H1 (cell line): Measurements from ENCODE around the gene VIPR2. TPM values are rescaled to one million over a fixed set of nuclear protein-coding genes. Genes with fewer than 3 reads are reported as not detected.

ENCODE experiments used
- CTCF ChIA-PET: fragments of 300-600 bp; sonication (Branson Sonifier 250); formaldehyde crosslinking; loops from one replicate; lab custom pipeline; 2021; ENCODE audit not compliant: partially characterized antibody; lab: Charles Lee
- POLR2A ChIA-PET: fragments of 300-600 bp; sonication (Branson Sonifier 250); formaldehyde crosslinking; loops from one replicate; lab custom pipeline; 2021; ENCODE audit warnings: inconsistent platforms; ENCODE audit not compliant: partially characterized antibody; lab: Charles Lee
- DNase-seq, 2 experiments: peaks; one replicate each; pipeline versions ENCODE4 v3.0.0 to v3.0.0-alpha.2; 2010 to 2022; ENCODE audit warnings: low spot score in 2 of 2, low read depth in 1 of 2, mixed read lengths in 1 of 2
- FAIRE-seq: peaks from 2 replicates; lab custom pipeline; 2011; peaks lifted over from hg19 to GRCh38; lab: Jason Lieb, UNC
- H2AFZ ChIP-seq: 2 replicates; pipeline ENCODE4 v1.8.1; 2012; ENCODE audit warnings: low read length, inconsistent platforms
- H2AK5ac ChIP-seq: 2 replicates; pipeline ENCODE4 v1.6.1; 2013; ENCODE audit warnings: low read depth, low read length
- H2BK120ac ChIP-seq: replicated peaks from 2 replicates; pipeline ENCODE3; 2013; ENCODE audit warnings: low read depth, low read length, inconsistent platforms
- H2BK12ac ChIP-seq: 2 replicates; pipeline ENCODE4 v1.6.1; 2013; ENCODE audit warnings: low read depth, low read length
- H2BK15ac ChIP-seq: 2 replicates; pipeline ENCODE4 v1.6.1; 2013; ENCODE audit warnings: low read length
- H2BK20ac ChIP-seq: 2 replicates; pipeline ENCODE4 v1.6.1; 2013; ENCODE audit warnings: low read length
- H2BK5ac ChIP-seq: 2 replicates; pipeline ENCODE4 v1.6.1; 2013; ENCODE audit warnings: low read depth, low read length
- H3K14ac ChIP-seq: 2 replicates; pipeline ENCODE4 v1.6.1; 2013; ENCODE audit warnings: inconsistent platforms; ENCODE audit not compliant: insufficient read length
- H3K18ac ChIP-seq: 2 replicates; pipeline ENCODE4 v1.6.1; 2013; ENCODE audit warnings: low read length; ENCODE audit errors: extremely low read depth
- H3K23ac ChIP-seq: 2 replicates; pipeline ENCODE4 v1.6.1; 2013; ENCODE audit warnings: inconsistent platforms; ENCODE audit not compliant: insufficient read length
- H3K23me2 ChIP-seq: 2 replicates; pipeline ENCODE4 v1.6.1; 2013; ENCODE audit warnings: low read depth, low read length
- H3K27ac ChIP-seq: 2 replicates; pipeline ENCODE4 v1.6.1; 2011; ENCODE audit warnings: low read depth, low read length, inconsistent platforms
- H3K27me3 ChIP-seq, 4 experiments: replicated peaks in 1 of 4; 1 replicate in 1 of 4; 2 replicates in 3 of 4; pipeline versions ENCODE4 v1.6.1 to v1.8.1; 2011 to 2013; ENCODE audit warnings: low read length in 3 of 4, mild to moderate bottlenecking in 3 of 4, inconsistent platforms in 2 of 4, mixed read lengths in 2 of 4, moderate library complexity in 1 of 4; ENCODE audit not compliant: control insufficient read depth in 3 of 4, insufficient read depth in 3 of 4; ENCODE audit errors: extremely low read depth in 1 of 4
- H3K36me3 ChIP-seq, 4 experiments: 2 replicates each; pipeline versions ENCODE4 v1.6.1 to v1.8.1; 2011 to 2013; ENCODE audit warnings: mild to moderate bottlenecking in 4 of 4, low read length in 3 of 4, moderate library complexity in 2 of 4, control low read depth in 1 of 4, inconsistent platforms in 1 of 4; ENCODE audit not compliant: insufficient read depth in 4 of 4, control insufficient read depth in 2 of 4
- H3K4ac ChIP-seq: replicated peaks from 2 replicates; pipeline ENCODE3; 2013; ENCODE audit warnings: low read length, low read depth, mixed read lengths, inconsistent platforms; ENCODE audit not compliant: insufficient read length
- H3K4me1 ChIP-seq, 4 experiments: replicated peaks in 1 of 4; 1 replicate in 1 of 4; 2 replicates in 3 of 4; pipeline versions ENCODE4 v1.6.1 to v1.8.1; 2011 to 2013; ENCODE audit warnings: low read length in 3 of 4, inconsistent platforms in 2 of 4, mixed read lengths in 1 of 4; ENCODE audit not compliant: insufficient read depth in 4 of 4, control insufficient read depth in 3 of 4
- H3K4me2 ChIP-seq, 2 experiments: 2 replicates each; pipeline versions ENCODE4 v1.6.1 to v1.8.1; 2011 to 2013; ENCODE audit warnings: low read depth in 2 of 2, low read length in 2 of 2, control low read depth in 1 of 2, inconsistent platforms in 1 of 2, mild to moderate bottlenecking in 1 of 2; ENCODE audit not compliant: insufficient read depth in 1 of 2
- H3K4me3 ChIP-seq, 4 experiments: fragments of 200-600, 300-600 bp in 1 of 4; sonication (generic), shearing (Covaris generic), sonication (Bioruptor Twin) in 1 of 4; 2 replicates each; pipeline versions ENCODE4 v1.5.1 to v1.8.1; 2011 to 2016; ENCODE audit warnings: low read length in 4 of 4, low read depth in 3 of 4, control low read depth in 2 of 4, inconsistent platforms in 2 of 4, mild to moderate bottlenecking in 2 of 4, mixed read lengths in 1 of 4, moderate library complexity in 1 of 4; ENCODE audit not compliant: insufficient read depth in 2 of 4; ENCODE audit errors: extremely low read depth in 1 of 4
- H3K56ac ChIP-seq: replicated peaks from 2 replicates; pipeline ENCODE3; 2013; ENCODE audit warnings: low read depth, mild to moderate bottlenecking, mixed read lengths, low read length, inconsistent platforms; ENCODE audit not compliant: insufficient read length
- H3K79me1 ChIP-seq: 2 replicates; pipeline ENCODE4 v1.6.1; 2013; ENCODE audit warnings: low read depth, low read length, control low read depth
- H3K79me2 ChIP-seq, 2 experiments: 2 replicates each; pipeline versions ENCODE4 v1.6.1 to v1.8.1; 2012 to 2013; ENCODE audit warnings: low read length in 2 of 2, mild to moderate bottlenecking in 2 of 2, inconsistent platforms in 1 of 2; ENCODE audit not compliant: insufficient read depth in 2 of 2, control insufficient read depth in 1 of 2
- H3K9ac ChIP-seq, 4 experiments: replicated peaks in 1 of 4; 1 replicate in 1 of 4; 2 replicates in 3 of 4; pipeline versions ENCODE4 v1.6.1 to v1.8.1; 2011 to 2013; ENCODE audit warnings: low read depth in 3 of 4, low read length in 3 of 4, control low read depth in 2 of 4, mild to moderate bottlenecking in 2 of 4, moderate library complexity in 2 of 4, inconsistent platforms in 1 of 4; ENCODE audit errors: extremely low read depth in 1 of 4
- H3K9me3 ChIP-seq, 2 experiments: 2 replicates each; pipeline versions ENCODE4 v1.6.1 to v1.8.1; 2012 to 2013; ENCODE audit warnings: mild to moderate bottlenecking in 2 of 2, moderate library complexity in 2 of 2, control low read depth in 1 of 2, inconsistent platforms in 1 of 2, low read depth in 1 of 2, low read length in 1 of 2, mixed read lengths in 1 of 2; ENCODE audit not compliant: insufficient read depth in 2 of 2
- H4K20me1 ChIP-seq, 2 experiments: replicated peaks in 1 of 2; 2 replicates each; pipeline versions ENCODE3 to v1.8.1; 2011 to 2013; ENCODE audit warnings: inconsistent platforms in 2 of 2, low read length in 2 of 2, mild to moderate bottlenecking in 1 of 2; ENCODE audit not compliant: insufficient read depth in 2 of 2, control insufficient read depth in 1 of 2
- H4K5ac ChIP-seq: 2 replicates; pipeline ENCODE4 v1.6.1; 2013; ENCODE audit warnings: low read length, low read depth, mixed read lengths, inconsistent platforms; ENCODE audit not compliant: insufficient read length
- H4K8ac ChIP-seq: 2 replicates; pipeline ENCODE4 v1.8.0; 2013; ENCODE audit warnings: mild to moderate bottlenecking, moderate library complexity, low read length, inconsistent platforms; ENCODE audit not compliant: insufficient read depth; ENCODE audit errors: extremely low read depth
- H4K91ac ChIP-seq: replicated peaks from 2 replicates; pipeline ENCODE3; 2013; ENCODE audit warnings: low read length, mixed read lengths, inconsistent platforms; ENCODE audit not compliant: insufficient read length
- BCL11A ChIP-seq, 2 experiments: IDR thresholded peaks; one replicate each; pipeline ENCODE4 v1.6.1; 2011; ENCODE audit warnings: low read depth in 2 of 2, low read length in 2 of 2, mild to moderate bottlenecking in 2 of 2
- EGR1 ChIP-seq: IDR thresholded peaks from 2 replicates; pipeline ENCODE4 v1.6.1; 2011; ENCODE audit warnings: low read depth, low read length, borderline replicate concordance
- TAF1 ChIP-seq: IDR thresholded peaks from 2 replicates; pipeline ENCODE4 v1.6.1; 2011; ENCODE audit warnings: mild to moderate bottlenecking, low read depth, low read length
- TAF7 ChIP-seq: optimal IDR thresholded peaks from 2 replicates; pipeline ENCODE3; 2011; ENCODE audit warnings: low read depth, mild to moderate bottlenecking, inconsistent platforms, low read length, moderate library complexity, borderline replicate concordance
- WGBS, 2 experiments: shearing (Covaris generic) in 1 of 2; methylation state at CpG; one replicate each; pipeline versions ENCODE4 v1.1.6 to v1.1.7; 2013 to 2015; ENCODE audit warnings: low lambda C conversion rate in 2 of 2, mixed read lengths in 2 of 2, inconsistent platforms in 1 of 2, low coverage in 1 of 2, missing lambda C conversion rate in 1 of 2; ENCODE audit not compliant: insufficient replicate concordance in 2 of 2, insufficient coverage in 1 of 2, insufficient read length in 1 of 2; ENCODE audit errors: extremely low coverage in 1 of 2, missing lambda C conversion rate in 1 of 2; 5-methylcytosine and 5-hydroxymethylcytosine counted together
- polyA plus RNA-seq, 7 experiments: library from polyadenylated mRNA; depleted of rRNA in 3 of 7; stranded (reverse) in 5 of 7; unstranded in 2 of 7; fragments of >200 nt in 5 of 7; fragments of 200-250 nt in 2 of 7; gene quantifications; 1 replicate in 5 of 7; 2 replicates in 1 of 7; 4 replicates in 1 of 7; pipeline versions ENCODE4 v1.2.1 to v1.2.3, GENCODE V29; 2011 to 2013; ENCODE audit warnings: missing spikeins in 2 of 7, mixed read lengths in 2 of 7
- total RNA-seq: library from RNA; stranded (reverse); fragmentation: NEBNext Ultra II Directional; extraction: Animal tissue kit (Norgen Biotek cat#: 25700); gene quantifications from 2 replicates; pipeline ENCODE4 v1.2.1, GENCODE V29; 2021

Gene VIPR2
- total and polyA plus RNA-seq, 2 of the 8 experiments (the other 6 are each of a cell fraction or from before 2014, with no cell fraction given) = 2.4 to 6.3 TPM

DNA sequence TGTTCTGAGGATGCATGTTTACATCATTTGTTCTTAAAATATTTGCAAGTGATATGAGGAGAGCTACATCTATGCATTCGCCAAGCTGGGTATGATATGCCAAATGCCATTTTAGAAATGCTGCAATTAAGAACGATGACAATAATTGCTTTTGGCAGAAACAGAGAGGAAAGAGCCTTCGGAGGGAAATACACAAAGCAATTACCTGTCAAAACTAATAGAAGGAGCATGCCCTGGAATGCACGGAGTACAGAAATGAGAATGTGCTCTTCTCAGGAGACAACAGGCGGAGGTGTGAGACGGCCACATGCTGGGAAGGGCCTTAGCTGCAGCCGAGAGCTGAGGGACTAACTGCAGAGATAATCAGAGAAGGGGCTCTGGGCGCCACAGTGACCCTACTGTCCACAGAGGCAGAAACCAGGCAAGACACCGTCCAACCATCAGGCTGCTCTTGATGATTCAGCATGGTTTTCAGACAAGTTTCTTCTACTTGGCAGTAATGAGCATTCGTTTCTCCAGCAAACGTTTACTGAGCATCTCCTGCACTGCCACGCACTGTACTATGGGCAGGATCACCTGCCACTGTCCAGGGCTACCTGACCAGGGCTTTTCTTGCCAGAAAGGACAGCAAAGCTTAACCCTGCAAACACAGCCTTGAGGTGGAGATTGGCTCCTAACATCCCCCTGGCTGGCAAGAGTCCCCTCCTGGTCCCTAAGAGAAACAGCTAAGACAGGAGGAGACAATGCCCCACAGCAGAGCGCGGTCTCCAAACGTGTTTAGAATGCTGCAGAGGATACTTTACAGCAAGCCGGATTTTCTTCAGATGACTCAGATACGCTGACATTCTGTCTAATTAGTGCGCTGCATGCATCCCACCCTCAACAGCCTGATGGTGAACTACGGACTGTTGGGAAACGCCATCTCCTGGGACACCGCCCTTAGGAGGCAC, 18.1 kb downstream of the VIPR2 start:
- Histone ChIP-seq H2BK20ac (no peak overlapping the region), H2AK5ac (no peak overlapping the region), H2BK120ac (no peak overlapping the region), H2AFZ (no peak overlapping the region), H3K27me3 (no peaks in the 10 kb centered on the region; a peak in 1 of 7 replicates), H3K9ac (no peak overlapping the region), H2BK15ac (no peak overlapping the region), H4K91ac (no peak overlapping the region), H2BK12ac (no peak overlapping the region), H4K20me1 (no peaks in the 10 kb centered on the region), H3K9me3 (no peaks in the 10 kb centered on the region), H3K27ac (no peak overlapping the region), H3K14ac (no peak overlapping the region), H3K4me3 (no peak overlapping the region), H3K79me1 (0 out of 2 replicates have a peak, but pooled peaks cover 2% of the 10 kb centered on the region), H3K23me2 (no peaks in the 10 kb centered on the region), H3K79me2 (no peaks in the 10 kb centered on the region), H4K8ac (no peak overlapping the region), H2BK5ac (no peak overlapping the region), H3K4me2 (no peak overlapping the region)
- CTCF ChIA-PET = no interaction called here
- POLR2A ChIA-PET = no interaction called here
- TF ChIP-seq TAF1 = no peak
- TF ChIP-seq EGR1 = no peak
- no peak for TF ChIP-seq TAF7
- TF ChIP-seq BCL11A (IDR thresholded peaks at IDR 0.05; ENCODE audit: low read depth in 2 of 2, low read length in 2 of 2) = no peak
- TF ChIP-seq, all 59 proteins: peak for 0
- Histone ChIP-seq H3K23ac (no peak overlapping the region), H3K56ac (no peak overlapping the region), H3K4me1 (peaks cover 0 to 6% (median 2%) of the 10 kb centered on the region in 4 experiments; a peak in 4 of 7 replicates), H3K4ac (no peak overlapping the region), H4K5ac (no peak overlapping the region), H3K18ac (no peak overlapping the region), H3K36me3 (no peaks in the 10 kb centered on the region)
- WGBS, 2 experiments = 90% methylated on average over 21 of the region's 21 CpGs; no CpG with 5 or more reads in 1 of the 2 experiments
- DNase-seq = no peak
- FAIRE-seq = no peak
